WTC11 (cell line): Measurements from ENCODE around the gene GABRR1.

Experiments used
- CREM ChIP-seq: sonication (generic); formaldehyde crosslinking; IDR thresholded peaks from 2 replicates; pipeline ENCODE4 v1.8.1; 2022; ENCODE audit warnings: mild to moderate bottlenecking, missing genetic modification reagents, moderate library complexity
- ESRRA ChIP-seq: sonication (generic); formaldehyde crosslinking; IDR thresholded peaks from 2 replicates; pipeline ENCODE4 v1.8.1; 2022; ENCODE audit warnings: mild to moderate bottlenecking, missing genetic modification reagents, borderline replicate concordance
- ETV6 ChIP-seq: sonication (generic); formaldehyde crosslinking; IDR thresholded peaks from 2 replicates; pipeline ENCODE4 v1.8.1; 2022; ENCODE audit warnings: mild to moderate bottlenecking, missing genetic modification reagents
- FOXK1 ChIP-seq: sonication (generic); formaldehyde crosslinking; IDR thresholded peaks from 2 replicates; pipeline ENCODE4 v1.8.0; 2022; ENCODE audit warnings: mild to moderate bottlenecking, moderate library complexity, missing genetic modification reagents
- IRF2 ChIP-seq: sonication (generic); formaldehyde crosslinking; IDR thresholded peaks from 2 replicates; pipeline ENCODE4 v1.8.0; 2022; ENCODE audit warnings: low read depth, missing genetic modification reagents, borderline replicate concordance
- TEAD4 ChIP-seq: sonication (generic); formaldehyde crosslinking; IDR thresholded peaks from 2 replicates; pipeline ENCODE4 v1.8.0; 2022; ENCODE audit warnings: mild to moderate bottlenecking, missing genetic modification reagents
- ZNF121 ChIP-seq: sonication (generic); formaldehyde crosslinking; IDR thresholded peaks from 2 replicates; pipeline ENCODE4 v1.8.0; 2023; ENCODE audit warnings: missing genetic modification reagents
- ZNF263 ChIP-seq: sonication (generic); formaldehyde crosslinking; IDR thresholded peaks from 2 replicates; pipeline ENCODE4 v1.8.1; 2022; ENCODE audit warnings: low read depth, mild to moderate bottlenecking, moderate library complexity, missing genetic modification reagents
- TF ChIP-seq, protein P1 (sequence below): fragments of 200-600 bp; IDR thresholded peaks from 2 replicates; pipeline ENCODE4 v1.8.0; 2022; ENCODE audit warnings: antibody characterized with exemption
- TF ChIP-seq, protein P2 (sequence below): sonication (generic); formaldehyde crosslinking; IDR thresholded peaks from 2 replicates; pipeline ENCODE4 v1.8.1; 2022; ENCODE audit warnings: low read depth, missing genetic modification reagents, borderline replicate concordance
- TF ChIP-seq, protein P3 (sequence below): sonication (generic); formaldehyde crosslinking; conservative IDR thresholded peaks from 2 replicates; pipeline ENCODE4 v1.8.1; 2023; ENCODE audit warnings: mild to moderate bottlenecking, low read depth, missing genetic modification reagents, moderate library complexity
- TF ChIP-seq, protein P4 (sequence below): sonication (generic); formaldehyde crosslinking; IDR thresholded peaks from 2 replicates; pipeline ENCODE4 v1.8.0; 2022; ENCODE audit warnings: mild to moderate bottlenecking, missing genetic modification reagents
- TF ChIP-seq, protein P5 (sequence below): sonication (generic); formaldehyde crosslinking; IDR thresholded peaks from 2 replicates; pipeline ENCODE4 v1.8.1; 2023; ENCODE audit warnings: mild to moderate bottlenecking, missing genetic modification reagents
- TF ChIP-seq, protein P6 (sequence below): sonication (generic); formaldehyde crosslinking; IDR thresholded peaks from 2 replicates; pipeline ENCODE4 v1.8.1; 2022; ENCODE audit warnings: mild to moderate bottlenecking, moderate library complexity, missing genetic modification reagents

DNA sequence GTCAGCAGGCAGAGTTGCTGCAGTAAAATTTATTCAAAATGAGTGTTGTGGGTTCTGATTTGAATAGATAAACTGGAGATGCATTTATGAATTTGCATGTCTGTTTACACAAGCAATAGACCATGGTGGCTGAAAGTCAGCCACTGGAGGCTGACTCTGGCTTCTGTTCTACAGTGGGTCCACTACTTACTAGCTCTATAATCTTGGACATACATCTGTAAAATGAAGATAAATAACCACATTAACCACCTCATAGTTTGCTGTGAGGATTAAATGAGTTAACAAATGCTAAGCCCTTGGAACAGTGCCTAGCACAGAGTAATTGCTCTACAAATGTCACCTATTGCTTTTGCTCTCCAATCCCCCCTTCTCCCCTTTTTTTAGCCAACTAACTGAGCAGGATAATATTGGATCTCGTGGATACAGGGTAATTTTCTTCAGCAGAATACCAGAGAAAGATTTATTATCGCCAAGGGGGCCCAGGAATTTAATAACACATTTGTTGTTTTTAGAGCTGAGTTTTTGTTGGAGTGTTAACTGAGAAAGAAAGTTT lies 72.7 kb downstream of the GABRR1 start:
- TF ChIP-seq, protein P1, sequence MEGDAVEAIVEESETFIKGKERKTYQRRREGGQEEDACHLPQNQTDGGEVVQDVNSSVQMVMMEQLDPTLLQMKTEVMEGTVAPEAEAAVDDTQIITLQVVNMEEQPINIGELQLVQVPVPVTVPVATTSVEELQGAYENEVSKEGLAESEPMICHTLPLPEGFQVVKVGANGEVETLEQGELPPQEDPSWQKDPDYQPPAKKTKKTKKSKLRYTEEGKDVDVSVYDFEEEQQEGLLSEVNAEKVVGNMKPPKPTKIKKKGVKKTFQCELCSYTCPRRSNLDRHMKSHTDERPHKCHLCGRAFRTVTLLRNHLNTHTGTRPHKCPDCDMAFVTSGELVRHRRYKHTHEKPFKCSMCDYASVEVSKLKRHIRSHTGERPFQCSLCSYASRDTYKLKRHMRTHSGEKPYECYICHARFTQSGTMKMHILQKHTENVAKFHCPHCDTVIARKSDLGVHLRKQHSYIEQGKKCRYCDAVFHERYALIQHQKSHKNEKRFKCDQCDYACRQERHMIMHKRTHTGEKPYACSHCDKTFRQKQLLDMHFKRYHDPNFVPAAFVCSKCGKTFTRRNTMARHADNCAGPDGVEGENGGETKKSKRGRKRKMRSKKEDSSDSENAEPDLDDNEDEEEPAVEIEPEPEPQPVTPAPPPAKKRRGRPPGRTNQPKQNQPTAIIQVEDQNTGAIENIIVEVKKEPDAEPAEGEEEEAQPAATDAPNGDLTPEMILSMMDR, result no peak
- TF ChIP-seq ETV6 (CRISPR knock-in tag) (no peak), ZNF263 (CRISPR knock-in tag) (no peak), ESRRA (CRISPR knock-in tag) (no peak), TEAD4 (CRISPR knock-in tag) (no peak), ZNF121 (no peak), FOXK1 (CRISPR knock-in tag) (no peak), IRF2 (CRISPR knock-in tag) (no peak), CREM (CRISPR knock-in tag) (no peak)
- TF ChIP-seq, protein P2, sequence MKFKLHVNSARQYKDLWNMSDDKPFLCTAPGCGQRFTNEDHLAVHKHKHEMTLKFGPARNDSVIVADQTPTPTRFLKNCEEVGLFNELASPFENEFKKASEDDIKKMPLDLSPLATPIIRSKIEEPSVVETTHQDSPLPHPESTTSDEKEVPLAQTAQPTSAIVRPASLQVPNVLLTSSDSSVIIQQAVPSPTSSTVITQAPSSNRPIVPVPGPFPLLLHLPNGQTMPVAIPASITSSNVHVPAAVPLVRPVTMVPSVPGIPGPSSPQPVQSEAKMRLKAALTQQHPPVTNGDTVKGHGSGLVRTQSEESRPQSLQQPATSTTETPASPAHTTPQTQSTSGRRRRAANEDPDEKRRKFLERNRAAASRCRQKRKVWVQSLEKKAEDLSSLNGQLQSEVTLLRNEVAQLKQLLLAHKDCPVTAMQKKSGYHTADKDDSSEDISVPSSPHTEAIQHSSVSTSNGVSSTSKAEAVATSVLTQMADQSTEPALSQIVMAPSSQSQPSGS (CRISPR knock-in tag), result no peak
- TF ChIP-seq, protein P3, sequence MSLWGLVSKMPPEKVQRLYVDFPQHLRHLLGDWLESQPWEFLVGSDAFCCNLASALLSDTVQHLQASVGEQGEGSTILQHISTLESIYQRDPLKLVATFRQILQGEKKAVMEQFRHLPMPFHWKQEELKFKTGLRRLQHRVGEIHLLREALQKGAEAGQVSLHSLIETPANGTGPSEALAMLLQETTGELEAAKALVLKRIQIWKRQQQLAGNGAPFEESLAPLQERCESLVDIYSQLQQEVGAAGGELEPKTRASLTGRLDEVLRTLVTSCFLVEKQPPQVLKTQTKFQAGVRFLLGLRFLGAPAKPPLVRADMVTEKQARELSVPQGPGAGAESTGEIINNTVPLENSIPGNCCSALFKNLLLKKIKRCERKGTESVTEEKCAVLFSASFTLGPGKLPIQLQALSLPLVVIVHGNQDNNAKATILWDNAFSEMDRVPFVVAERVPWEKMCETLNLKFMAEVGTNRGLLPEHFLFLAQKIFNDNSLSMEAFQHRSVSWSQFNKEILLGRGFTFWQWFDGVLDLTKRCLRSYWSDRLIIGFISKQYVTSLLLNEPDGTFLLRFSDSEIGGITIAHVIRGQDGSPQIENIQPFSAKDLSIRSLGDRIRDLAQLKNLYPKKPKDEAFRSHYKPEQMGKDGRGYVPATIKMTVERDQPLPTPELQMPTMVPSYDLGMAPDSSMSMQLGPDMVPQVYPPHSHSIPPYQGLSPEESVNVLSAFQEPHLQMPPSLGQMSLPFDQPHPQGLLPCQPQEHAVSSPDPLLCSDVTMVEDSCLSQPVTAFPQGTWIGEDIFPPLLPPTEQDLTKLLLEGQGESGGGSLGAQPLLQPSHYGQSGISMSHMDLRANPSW (CRISPR knock-in tag), result no peak
- TF ChIP-seq, protein P4, sequence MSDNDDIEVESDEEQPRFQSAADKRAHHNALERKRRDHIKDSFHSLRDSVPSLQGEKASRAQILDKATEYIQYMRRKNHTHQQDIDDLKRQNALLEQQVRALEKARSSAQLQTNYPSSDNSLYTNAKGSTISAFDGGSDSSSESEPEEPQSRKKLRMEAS (CRISPR knock-in tag), result no peak
- TF ChIP-seq, protein P5, sequence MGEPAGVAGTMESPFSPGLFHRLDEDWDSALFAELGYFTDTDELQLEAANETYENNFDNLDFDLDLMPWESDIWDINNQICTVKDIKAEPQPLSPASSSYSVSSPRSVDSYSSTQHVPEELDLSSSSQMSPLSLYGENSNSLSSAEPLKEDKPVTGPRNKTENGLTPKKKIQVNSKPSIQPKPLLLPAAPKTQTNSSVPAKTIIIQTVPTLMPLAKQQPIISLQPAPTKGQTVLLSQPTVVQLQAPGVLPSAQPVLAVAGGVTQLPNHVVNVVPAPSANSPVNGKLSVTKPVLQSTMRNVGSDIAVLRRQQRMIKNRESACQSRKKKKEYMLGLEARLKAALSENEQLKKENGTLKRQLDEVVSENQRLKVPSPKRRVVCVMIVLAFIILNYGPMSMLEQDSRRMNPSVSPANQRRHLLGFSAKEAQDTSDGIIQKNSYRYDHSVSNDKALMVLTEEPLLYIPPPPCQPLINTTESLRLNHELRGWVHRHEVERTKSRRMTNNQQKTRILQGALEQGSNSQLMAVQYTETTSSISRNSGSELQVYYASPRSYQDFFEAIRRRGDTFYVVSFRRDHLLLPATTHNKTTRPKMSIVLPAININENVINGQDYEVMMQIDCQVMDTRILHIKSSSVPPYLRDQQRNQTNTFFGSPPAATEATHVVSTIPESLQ (CRISPR knock-in tag), result no peak
- TF ChIP-seq, protein P6, sequence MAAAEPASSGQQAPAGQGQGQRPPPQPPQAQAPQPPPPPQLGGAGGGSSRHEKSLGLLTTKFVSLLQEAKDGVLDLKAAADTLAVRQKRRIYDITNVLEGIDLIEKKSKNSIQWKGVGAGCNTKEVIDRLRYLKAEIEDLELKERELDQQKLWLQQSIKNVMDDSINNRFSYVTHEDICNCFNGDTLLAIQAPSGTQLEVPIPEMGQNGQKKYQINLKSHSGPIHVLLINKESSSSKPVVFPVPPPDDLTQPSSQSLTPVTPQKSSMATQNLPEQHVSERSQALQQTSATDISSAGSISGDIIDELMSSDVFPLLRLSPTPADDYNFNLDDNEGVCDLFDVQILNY (CRISPR knock-in tag), result no peak
